ENCODE data around the gene ATP11A.
"Not testable (repeated sequence)": the region's sequence is repeated elsewhere in the genome, so short reads cannot be mapped to it uniquely, and the experiment has no call there.

The ATP11A gene

GRCh38 chr13:112836940-112837339, 147.1 kb downstream of the ATP11A start:
- H3K36me3 ChIP-seq (ENCODE audit: control insufficient read depth, insufficient read depth, low read length), result peaks cover 60% of the 10 kb centered on the region
- no peak overlapping the region for H3K27ac ChIP-seq (ENCODE audit: insufficient read depth, low read length, poor library complexity, severe bottlenecking)
- DNase-seq, result no peak
- no peaks in the 10 kb centered on the region for H3K4me1 ChIP-seq (ENCODE audit: control insufficient read depth, insufficient read depth, low read length, poor library complexity, severe bottlenecking)
- H3K27me3 ChIP-seq (replicated peaks; ENCODE audit: control insufficient read depth, insufficient read depth, low read length, poor library complexity, severe bottlenecking), result no peaks in the 10 kb centered on the region
- no peak overlapping the region for H3K4me3 ChIP-seq (ENCODE audit: insufficient read depth, low read depth, low read length, poor library complexity, severe bottlenecking)
- no peaks in the 10 kb centered on the region for H3K9me3 ChIP-seq (ENCODE audit: control insufficient read depth, low read length)

DNA sequence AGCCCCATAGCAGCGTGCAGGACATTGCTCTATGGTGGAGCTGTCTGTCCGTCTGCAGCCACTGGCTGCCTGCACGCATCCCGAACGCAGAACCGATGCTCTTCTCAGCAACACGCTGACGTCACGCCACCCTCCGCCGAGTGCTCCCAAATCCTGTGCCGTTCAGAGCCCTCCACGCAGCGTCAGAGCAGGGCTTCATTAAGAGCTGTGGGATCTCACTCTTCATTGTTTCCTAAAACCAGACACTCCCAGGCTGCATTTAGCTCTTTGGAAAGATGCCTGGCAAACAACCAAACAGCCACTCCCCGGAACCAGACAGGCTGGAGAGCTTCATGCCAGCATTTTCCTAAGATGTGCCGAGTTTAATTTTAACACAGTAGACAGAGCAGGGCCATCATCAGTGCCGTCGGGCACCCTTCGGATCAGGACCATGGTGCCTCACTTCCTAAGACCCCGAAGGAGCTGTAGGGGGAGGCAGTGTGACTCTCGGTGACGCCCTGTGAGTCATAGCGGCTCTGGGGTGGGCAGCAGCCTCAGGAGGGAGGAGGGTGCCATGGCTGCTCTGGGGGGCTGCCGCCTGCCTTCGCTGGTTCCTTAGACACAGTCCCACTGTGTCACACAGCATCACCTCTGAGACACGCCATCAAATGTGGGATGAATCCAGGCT, 147.7 kb downstream of the ATP11A start:
- no peaks in the 10 kb centered on the region for H3K9me3 ChIP-seq (ENCODE audit: control insufficient read depth, low read length)
- H3K27me3 ChIP-seq (replicated peaks; ENCODE audit: control insufficient read depth, insufficient read depth, low read length, poor library complexity, severe bottlenecking), result no peaks in the 10 kb centered on the region
- H3K4me3 ChIP-seq (ENCODE audit: insufficient read depth, low read depth, low read length, poor library complexity, severe bottlenecking), result no peak overlapping the region
- DNase-seq, result no peak
- no peaks in the 10 kb centered on the region for H3K4me1 ChIP-seq (ENCODE audit: control insufficient read depth, insufficient read depth, low read length, poor library complexity, severe bottlenecking)
- no peak overlapping the region for H3K27ac ChIP-seq (ENCODE audit: insufficient read depth, low read length, poor library complexity, severe bottlenecking)
- peaks cover 61% of the 10 kb centered on the region for H3K36me3 ChIP-seq (ENCODE audit: control insufficient read depth, insufficient read depth, low read length)

GRCh38 chr13:112838038-112838841, 148.4 kb downstream of the ATP11A start:
- DNase-seq, result no peak
- H3K27ac ChIP-seq (ENCODE audit: insufficient read depth, low read length, poor library complexity, severe bottlenecking), result no peak overlapping the region
- peaks cover 61% of the 10 kb centered on the region for H3K36me3 ChIP-seq (ENCODE audit: control insufficient read depth, insufficient read depth, low read length)
- H3K9me3 ChIP-seq (ENCODE audit: control insufficient read depth, low read length), result no peaks in the 10 kb centered on the region
- no peaks in the 10 kb centered on the region for H3K4me1 ChIP-seq (ENCODE audit: control insufficient read depth, insufficient read depth, low read length, poor library complexity, severe bottlenecking)
- no peaks in the 10 kb centered on the region for H3K27me3 ChIP-seq (replicated peaks; ENCODE audit: control insufficient read depth, insufficient read depth, low read length, poor library complexity, severe bottlenecking)
- H3K4me3 ChIP-seq (ENCODE audit: insufficient read depth, low read depth, low read length, poor library complexity, severe bottlenecking), result no peak overlapping the region

- Histone ChIP-seq H3K36me3 (ENCODE audit: control insufficient read depth, insufficient read depth, low read length) (peaks cover 61% of the 10 kb centered on the region), H3K27me3 (replicated peaks; ENCODE audit: control insufficient read depth, insufficient read depth, low read length, poor library complexity, severe bottlenecking) (no peaks in the 10 kb centered on the region), H3K4me3 (ENCODE audit: insufficient read depth, low read depth, low read length, poor library complexity, severe bottlenecking) (no peak overlapping the region), H3K27ac (ENCODE audit: insufficient read depth, low read length, poor library complexity, severe bottlenecking) (no peak overlapping the region), H3K4me1 (ENCODE audit: control insufficient read depth, insufficient read depth, low read length, poor library complexity, severe bottlenecking) (no peaks in the 10 kb centered on the region), H3K9me3 (ENCODE audit: control insufficient read depth, low read length) (no peaks in the 10 kb centered on the region)
- no peak for DNase-seq
Measured at GRCh38 chr13:112838842-112839117, 148.9 kb downstream of the ATP11A start.

DNA sequence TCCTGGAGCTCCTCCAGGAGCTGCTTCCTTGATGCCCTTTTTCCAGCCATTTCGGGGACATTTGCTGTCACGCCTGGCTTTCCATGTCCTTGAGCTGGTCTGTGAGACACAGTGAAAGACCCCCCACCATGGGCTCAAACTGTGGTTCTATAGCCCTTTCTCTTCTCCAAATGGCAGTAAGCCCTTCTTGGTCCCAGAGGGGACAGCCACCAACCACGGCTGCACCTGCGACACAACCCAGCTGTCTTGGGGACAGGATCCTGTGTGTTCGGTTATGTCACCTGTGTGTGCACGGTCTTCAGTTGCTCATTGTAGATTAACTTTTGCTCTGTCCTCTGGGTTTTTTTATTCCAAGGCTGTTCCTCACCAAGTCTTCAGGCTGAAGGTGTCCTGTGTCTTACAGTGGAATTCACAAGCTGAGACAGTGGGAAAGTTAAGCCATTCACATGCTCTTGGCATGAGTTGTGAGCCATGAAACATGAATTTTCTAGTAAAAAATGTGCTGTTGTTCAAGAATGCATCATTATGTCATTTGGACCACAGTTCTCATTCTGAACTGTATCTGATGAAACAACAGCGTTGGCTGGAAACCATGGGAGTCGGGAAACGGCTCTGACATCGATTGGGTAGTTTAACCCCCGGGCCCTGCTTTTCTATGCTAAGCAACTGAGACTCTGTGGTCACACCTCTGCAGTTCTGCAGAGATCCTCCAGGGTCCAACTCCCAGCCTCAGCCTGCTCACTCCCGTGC, 149.7 kb downstream of the ATP11A start:
- Histone ChIP-seq H3K27ac (ENCODE audit: insufficient read depth, low read length, poor library complexity, severe bottlenecking) (no peak overlapping the region), H3K27me3 (replicated peaks; ENCODE audit: control insufficient read depth, insufficient read depth, low read length, poor library complexity, severe bottlenecking) (no peaks in the 10 kb centered on the region), H3K4me1 (ENCODE audit: control insufficient read depth, insufficient read depth, low read length, poor library complexity, severe bottlenecking) (no peaks in the 10 kb centered on the region), H3K4me3 (ENCODE audit: insufficient read depth, low read depth, low read length, poor library complexity, severe bottlenecking) (no peak overlapping the region), H3K36me3 (ENCODE audit: control insufficient read depth, insufficient read depth, low read length) (peaks cover 57% of the 10 kb centered on the region), H3K9me3 (ENCODE audit: control insufficient read depth, low read length) (no peaks in the 10 kb centered on the region)
- no peak for DNase-seq

DNA sequence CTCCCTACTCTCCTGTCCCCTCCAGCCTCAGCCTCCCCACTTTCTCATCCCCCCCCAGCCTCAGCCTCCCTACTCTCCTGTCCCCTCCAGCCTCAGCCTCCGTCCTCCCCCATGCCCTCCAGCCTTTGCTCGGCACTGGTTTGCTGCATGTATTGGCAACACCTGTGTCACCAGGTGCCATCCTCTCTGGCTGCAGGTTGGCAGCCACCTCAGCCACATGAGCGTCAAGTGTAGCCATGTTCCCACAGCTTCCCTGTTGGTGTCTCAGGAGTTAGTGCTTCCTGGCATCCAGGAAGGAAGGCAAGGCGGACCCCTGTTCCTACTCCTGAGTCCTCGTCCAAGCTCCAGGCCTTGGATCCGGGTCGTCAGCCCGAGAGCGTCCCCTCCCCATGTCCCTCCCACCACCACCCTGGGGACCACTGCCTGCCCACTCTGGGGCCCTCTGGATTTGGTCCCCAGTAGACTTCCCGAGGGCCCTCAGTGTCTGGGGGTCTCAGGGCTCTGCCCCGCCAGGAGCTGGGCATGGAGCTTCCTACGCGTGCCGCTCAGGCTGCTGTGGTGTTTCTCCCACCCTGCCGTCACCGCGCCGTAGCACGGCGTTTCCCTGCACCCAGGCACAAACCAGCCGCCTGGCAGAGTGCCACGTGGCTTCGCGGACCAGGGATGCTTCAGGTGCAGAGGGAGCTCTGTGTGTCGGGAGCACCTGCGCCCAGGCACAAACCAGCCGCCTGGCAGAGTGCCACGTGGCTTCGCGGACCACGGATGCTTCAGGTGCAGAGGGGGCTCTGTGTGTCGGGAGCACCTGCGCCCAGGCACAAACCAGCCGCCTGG, 150.8 kb downstream of the ATP11A start:
- DNase-seq, result no peak

GRCh38 chr13:112841303-112842015, 151.6 kb downstream of the ATP11A start:
- H3K4me1 ChIP-seq (ENCODE audit: control insufficient read depth, insufficient read depth, low read length, poor library complexity, severe bottlenecking); H3K27ac ChIP-seq (ENCODE audit: insufficient read depth, low read length, poor library complexity, severe bottlenecking); DNase-seq; H3K9me3 ChIP-seq (ENCODE audit: control insufficient read depth, low read length); H3K27me3 ChIP-seq (replicated peaks; ENCODE audit: control insufficient read depth, insufficient read depth, low read length, poor library complexity, severe bottlenecking); H3K4me3 ChIP-seq (ENCODE audit: insufficient read depth, low read depth, low read length, poor library complexity, severe bottlenecking): not testable (repeated sequence)
- H3K36me3 ChIP-seq (ENCODE audit: control insufficient read depth, insufficient read depth, low read length), result peaks cover 48% of the 10 kb centered on the region

More for the DNA sequence above, 150.8 kb downstream of the ATP11A start:
- H3K4me1 ChIP-seq (ENCODE audit: control insufficient read depth, insufficient read depth, low read length, poor library complexity, severe bottlenecking), result no peaks in the 10 kb centered on the region
- peaks cover 48% of the 10 kb centered on the region for H3K36me3 ChIP-seq (ENCODE audit: control insufficient read depth, insufficient read depth, low read length)
- H3K4me3 ChIP-seq (ENCODE audit: insufficient read depth, low read depth, low read length, poor library complexity, severe bottlenecking), result no peak overlapping the region
- no peak overlapping the region for H3K27ac ChIP-seq (ENCODE audit: insufficient read depth, low read length, poor library complexity, severe bottlenecking)
- no peaks in the 10 kb centered on the region for H3K9me3 ChIP-seq (ENCODE audit: control insufficient read depth, low read length)
- no peaks in the 10 kb centered on the region for H3K27me3 ChIP-seq (replicated peaks; ENCODE audit: control insufficient read depth, insufficient read depth, low read length, poor library complexity, severe bottlenecking)

DNA sequence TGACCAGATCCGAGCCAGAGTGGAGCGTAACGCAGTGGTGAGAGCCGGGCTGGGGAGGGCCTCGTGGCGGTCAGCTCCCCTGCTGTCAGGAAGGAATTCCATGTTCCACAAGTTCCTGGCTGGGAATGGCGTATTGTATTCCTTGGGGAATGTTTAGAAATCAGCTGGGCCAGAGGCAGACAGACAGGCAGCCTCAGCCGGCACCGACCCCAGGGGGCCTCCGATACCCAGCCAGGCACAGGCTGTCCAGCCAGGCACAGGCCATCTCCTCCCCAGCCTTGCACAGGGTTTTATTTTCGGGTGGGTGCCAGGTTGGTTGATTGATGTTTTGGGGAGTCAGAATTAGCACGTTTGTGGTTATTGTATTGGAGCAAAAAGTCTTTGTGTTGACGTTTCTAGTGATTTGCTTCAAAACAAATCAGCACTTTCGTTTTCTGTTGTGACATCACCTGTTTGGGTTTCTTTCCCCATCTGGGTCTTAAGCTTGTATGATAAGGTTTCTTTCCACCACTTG, 152.6 kb downstream of the ATP11A start:
- H3K27me3 ChIP-seq (replicated peaks; ENCODE audit: control insufficient read depth, insufficient read depth, low read length, poor library complexity, severe bottlenecking), result no peaks in the 10 kb centered on the region
- H3K27ac ChIP-seq (ENCODE audit: insufficient read depth, low read length, poor library complexity, severe bottlenecking), result no peak overlapping the region
- no peaks in the 10 kb centered on the region for H3K9me3 ChIP-seq (ENCODE audit: control insufficient read depth, low read length)
- no peaks in the 10 kb centered on the region for H3K4me1 ChIP-seq (ENCODE audit: control insufficient read depth, insufficient read depth, low read length, poor library complexity, severe bottlenecking)
- no peak for DNase-seq
- peaks cover 46% of the 10 kb centered on the region for H3K36me3 ChIP-seq (ENCODE audit: control insufficient read depth, insufficient read depth, low read length)
- no peak overlapping the region for H3K4me3 ChIP-seq (ENCODE audit: insufficient read depth, low read depth, low read length, poor library complexity, severe bottlenecking)

- Histone ChIP-seq H3K4me3 (ENCODE audit: insufficient read depth, low read depth, low read length, poor library complexity, severe bottlenecking) (no peak overlapping the region), H3K27me3 (replicated peaks; ENCODE audit: control insufficient read depth, insufficient read depth, low read length, poor library complexity, severe bottlenecking) (no peaks in the 10 kb centered on the region), H3K27ac (ENCODE audit: insufficient read depth, low read length, poor library complexity, severe bottlenecking) (no peak overlapping the region), H3K36me3 (ENCODE audit: control insufficient read depth, insufficient read depth, low read length) (peaks cover 41% of the 10 kb centered on the region), H3K4me1 (ENCODE audit: control insufficient read depth, insufficient read depth, low read length, poor library complexity, severe bottlenecking) (no peaks in the 10 kb centered on the region), H3K9me3 (ENCODE audit: control insufficient read depth, low read length) (no peaks in the 10 kb centered on the region)
- no peak for DNase-seq
Measured at GRCh38 chr13:112842931-112843391, 153.1 kb downstream of the ATP11A start.
